HG03045 (cell line): ENCODE results near the gene NUB1.
"Not testable (repeated sequence)": the region's sequence is repeated elsewhere in the genome, so short reads cannot be mapped to it uniquely, and the experiment has no call there.

Experiments used
- ATAC-seq: cut with Tn5 transposase; IDR thresholded peaks from one replicate; pipeline ENCODE4 v1.9.1; 2021; ENCODE audit warnings: mild to moderate bottlenecking, moderate library complexity; ENCODE audit not compliant: unreplicated experiment

NUB1 gene

GRCh38 chr7:151341357-151342101 lies at the start of gene NUB1:
NUB1 (plus strand) TSS chr7:151341812; CDS start chr7:151345350, 3,538 bp downstream.
- peak; percentile 51 for ATAC-seq

- no peak for ATAC-seq
Measured at GRCh38 chr7:151292850-151293249, 48.8 kb upstream of the NUB1 start.

- ATAC-seq, result no peak
Measured at GRCh38 chr7:151296202-151296992, 45.2 kb upstream of the NUB1 start.

GRCh38 chr7:151298765-151299164 lies 42.8 kb upstream of the NUB1 start:
- no peak for ATAC-seq

- ATAC-seq, result no peak
Measured at GRCh38 chr7:151299530-151299929, 42.1 kb upstream of the NUB1 start.

- ATAC-seq, result no peak
Measured at GRCh38 chr7:151299940-151300645, 41.5 kb upstream of the NUB1 start.

GRCh38 chr7:151301471-151302462 lies 39.8 kb upstream of the NUB1 start:
- ATAC-seq, result no peak

GRCh38 chr7:151304251-151304650 lies 37.4 kb upstream of the NUB1 start:
- ATAC-seq, result not testable (repeated sequence)

GRCh38 chr7:151304856-151305255 lies 36.8 kb upstream of the NUB1 start:
- no peak for ATAC-seq

- ATAC-seq, result no peak
Measured at GRCh38 chr7:151306374-151306773, 35.2 kb upstream of the NUB1 start.

GRCh38 chr7:151306860-151307259 lies 34.8 kb upstream of the NUB1 start:
- no peak for ATAC-seq

- no peak for ATAC-seq
Measured at GRCh38 chr7:151307536-151307935, 34.1 kb upstream of the NUB1 start.

GRCh38 chr7:151308256-151308655 lies 33.4 kb upstream of the NUB1 start:
- no peak for ATAC-seq

GRCh38 chr7:151308791-151309190 lies 32.8 kb upstream of the NUB1 start:
- no peak for ATAC-seq

- ATAC-seq, result no peak
Measured at GRCh38 chr7:151309311-151309710, 32.3 kb upstream of the NUB1 start.

- ATAC-seq, result no peak
Measured at GRCh38 chr7:151310578-151310977, 31.0 kb upstream of the NUB1 start.

- ATAC-seq, result no peak
Measured at GRCh38 chr7:151311294-151311864, 30.2 kb upstream of the NUB1 start.

- no peak for ATAC-seq
Measured at GRCh38 chr7:151312356-151312755, 29.3 kb upstream of the NUB1 start.

- ATAC-seq, result no peak
Measured at GRCh38 chr7:151312831-151313809, 28.5 kb upstream of the NUB1 start.
